Endothelial cell of umbilical vein (primary cell): ENCODE data around the gene SLC44A3.

Experiments used
- CTCF ChIP-seq, 2 donors: IDR thresholded peaks; 1 replicate in 1 of 2; 2 replicates in 1 of 2; pipeline ENCODE4 v1.5.1; 2011; ENCODE audit warnings: low read length in 2 of 2, mild to moderate bottlenecking in 2 of 2, moderate library complexity in 2 of 2, control low read depth in 1 of 2, inconsistent platforms in 1 of 2, low read depth in 1 of 2; ENCODE audit not compliant: insufficient read depth in 1 of 2; ENCODE audit errors: extremely low read depth in 1 of 2
- EZH2 ChIP-seq: IDR thresholded peaks from 2 replicates; pipeline ENCODE4 v1.6.1; 2012; ENCODE audit warnings: borderline replicate concordance, low read depth, mild to moderate bottlenecking, moderate library complexity, low read length, inconsistent platforms; ENCODE audit not compliant: severe bottlenecking
- FOS ChIP-seq: IDR thresholded peaks from 2 replicates; pipeline ENCODE4 v1.6.1; 2011; ENCODE audit warnings: mild to moderate bottlenecking, low read length, moderate library complexity, borderline replicate concordance; ENCODE audit not compliant: insufficient read depth
- GATA2 ChIP-seq: IDR thresholded peaks from 2 replicates; pipeline ENCODE4 v1.7.0; 2011; ENCODE audit warnings: low read depth, mild to moderate bottlenecking, moderate library complexity, mixed read lengths, low read length; ENCODE audit not compliant: insufficient read length, insufficient read depth
- JUN ChIP-seq: IDR thresholded peaks from 2 replicates; pipeline ENCODE4 v1.6.1; 2011; ENCODE audit warnings: borderline replicate concordance, low read depth; ENCODE audit not compliant: insufficient read length, insufficient read depth
- MAX ChIP-seq: IDR thresholded peaks from 2 replicates; pipeline ENCODE4 v1.6.1; 2011; ENCODE audit not compliant: insufficient read depth, insufficient read length
- MYC ChIP-seq: IDR thresholded peaks from one replicate; pipeline ENCODE4 v1.6.1; 2011; ENCODE audit warnings: mild to moderate bottlenecking, low read depth, low read length
- POLR2A ChIP-seq: IDR thresholded peaks from 2 replicates; pipeline ENCODE4 v1.6.1; 2012; ENCODE audit warnings: low read depth, mild to moderate bottlenecking, control low read depth, low read length
- POLR2AphosphoS5 ChIP-seq: IDR thresholded peaks from 2 replicates; pipeline ENCODE4 v1.6.1; 2012; ENCODE audit warnings: low read depth, mild to moderate bottlenecking, control low read depth, low read length, moderate library complexity; ENCODE audit not compliant: insufficient read depth

GRCh38 chr1:94805912-94806311, 14.2 kb upstream of the SLC44A3 start:
- no peak for TF ChIP-seq JUN
- TF ChIP-seq CTCF (IDR thresholded peaks at IDR 0.05; ENCODE audit: extremely low read depth in 1 of 2, insufficient read depth in 1 of 2, low read depth in 1 of 2, low read length in 2 of 2) = peak; percentile 82 to 87
- TF ChIP-seq POLR2A = no peak
- TF ChIP-seq MAX = no peak
- no peak for TF ChIP-seq EZH2
- TF ChIP-seq POLR2AphosphoS5 = no peak
- no peak for TF ChIP-seq MYC
- no peak for TF ChIP-seq FOS
- no peak for TF ChIP-seq GATA2
